Activated T-helper 1 cell treated with Interleukin-2 at 50 U/mL for 16 hours (primary cell): Measurements from ENCODE around the gene AOC1.

Source experiments
- DNase-seq: peaks from one replicate; pipeline ENCODE4 v3.0.0-alpha.2; 2020; ENCODE audit warnings: low read depth

The AOC1 gene

GRCh38 chr7:150835702-150836280, 16.5 kb upstream of the AOC1 start:
- DNase-seq, result no peak

- DNase-seq, result no peak
Measured at GRCh38 chr7:150838965-150839650, 13.2 kb upstream of the AOC1 start.

- DNase-seq, result no peak
Measured at GRCh38 chr7:150842018-150842417, 10.3 kb upstream of the AOC1 start.

GRCh38 chr7:150842716-150843115, 9.6 kb upstream of the AOC1 start:
- DNase-seq, result no peak

GRCh38 chr7:150845421-150845861, 6.9 kb upstream of the AOC1 start:
- no peak for DNase-seq

GRCh38 chr7:150846291-150847115, 5.8 kb upstream of the AOC1 start:
- no peak for DNase-seq

- DNase-seq, result no peak
Measured at GRCh38 chr7:150847536-150847935, 4.8 kb upstream of the AOC1 start.

GRCh38 chr7:150848111-150848510, 4.2 kb upstream of the AOC1 start:
- DNase-seq, result no peak

GRCh38 chr7:150848561-150849115, 3.7 kb upstream of the AOC1 start:
- no peak for DNase-seq

GRCh38 chr7:150849204-150849775, 3.0 kb upstream of the AOC1 start:
- DNase-seq, result no peak

- DNase-seq, result no peak
Measured at GRCh38 chr7:150850273-150850672, 2.0 kb upstream of the AOC1 start.

- no peak for DNase-seq
Measured at GRCh38 chr7:150851492-150852370, 586 bp upstream of the AOC1 start.

GRCh38 chr7:150854066-150855000, 2.0 kb downstream of the AOC1 start:
- no peak for DNase-seq

GRCh38 chr7:150855046-150855445, 2.7 kb downstream of the AOC1 start:
- DNase-seq, result no peak

- DNase-seq, result no peak
Measured at GRCh38 chr7:150855476-150856302, 3.4 kb downstream of the AOC1 start.

- no peak for DNase-seq
Measured at GRCh38 chr7:150856303-150857275, 4.3 kb downstream of the AOC1 start.

GRCh38 chr7:150857276-150858055, 5.1 kb downstream of the AOC1 start:
- DNase-seq, result no peak
